ENCODE measurements around the gene KCNQ2. TPM values are rescaled to one million over a fixed set of nuclear protein-coding genes. Genes with fewer than 3 reads are reported as not detected.

The KCNQ2 gene
- total and polyA plus RNA-seq, 10 donors, result 0.13 to 3.5 (median 0.45) TPM; not detected in 2

- no peak overlapping the region for H3K27ac ChIP-seq
Observed at GRCh38 chr20:63421094-63421692, 51.3 kb downstream of the KCNQ2 start.

GRCh38 chr20:63420359-63421093 is 51.9 kb downstream of the KCNQ2 start:
- Histone ChIP-seq H3K36me3 (no peaks in the 10 kb centered on the region), H3K27ac (no peak overlapping the region), H3K4me3 (no peak overlapping the region), H3K27me3 (replicated peaks in 1 of 7) (peaks cover 0 to 91% (median 27%) of the 10 kb centered on the region in 7 donors), H3K4me1 (no peaks in the 10 kb centered on the region), H3K9me3 (no peaks in the 10 kb centered on the region)
- TF ChIP-seq POLR2A (IDR thresholded peaks at IDR 0.05), result no peak
- no peak for TF ChIP-seq CTCF (IDR thresholded peaks at IDR 0.05 in 8 of 11, conservative IDR thresholded peaks at IDR 0.05 in 3 of 11)
- TF ChIP-seq POLR2AphosphoS5 (IDR thresholded peaks at IDR 0.05), result no peak
- intact Hi-C loops (cut with DNase I; ENCODE audit: low total_unique reads), result no loop called here
- 66 to 86% (median 76%) methylated on average over 25 to 34 of the region's 34 CpGs for whole genome bisulfite sequencing, 5 donors
- no peak for DNase-seq

More at GRCh38 chr20:63421094-63421692, 51.3 kb downstream of the KCNQ2 start:
- WGBS, 5 donors, result 70 to 79% (median 77%) methylated on average over 26 to 29 of the region's 29 CpGs
- TF ChIP-seq CTCF (IDR thresholded peaks at IDR 0.05 in 8 of 11, conservative IDR thresholded peaks at IDR 0.05 in 3 of 11) (no peak), POLR2A (IDR thresholded peaks at IDR 0.05) (no peak), POLR2AphosphoS5 (IDR thresholded peaks at IDR 0.05) (no peak)
- intact Hi-C loops (cut with DNase I; ENCODE audit: low total_unique reads), result no loop called here
- DNase-seq, result no peak
- no peaks in the 10 kb centered on the region for H3K9me3 ChIP-seq
- H3K4me3 ChIP-seq, result no peak overlapping the region
- no peaks in the 10 kb centered on the region for H3K36me3 ChIP-seq
- peaks cover 0 to 84% (median 20%) of the 10 kb centered on the region in 7 donors for H3K27me3 ChIP-seq (replicated peaks in 1 of 7)
- H3K4me1 ChIP-seq, result no peaks in the 10 kb centered on the region

DNA sequence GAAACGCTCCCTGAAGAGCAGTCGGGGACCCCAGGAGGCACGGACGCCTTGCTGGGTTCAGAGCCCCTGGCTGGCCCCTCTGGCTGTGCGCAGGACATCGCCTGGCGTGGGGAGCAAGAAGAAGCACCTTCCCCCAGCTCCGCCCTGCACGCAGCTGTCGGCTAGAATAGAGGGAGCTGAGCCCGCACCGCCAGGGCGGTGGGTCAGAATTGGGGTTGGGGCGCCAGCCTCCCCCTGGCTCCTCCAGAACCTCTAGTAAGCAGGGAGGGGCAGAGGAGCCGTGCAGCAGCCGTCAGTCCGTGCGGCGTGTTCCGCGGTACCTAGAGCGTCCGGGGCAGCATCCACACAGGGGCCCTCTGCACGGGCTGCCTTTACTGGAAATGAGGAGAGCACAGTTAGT is 53.2 kb downstream of the KCNQ2 start:
- H3K36me3 ChIP-seq, result no peaks in the 10 kb centered on the region
- peaks cover 0 to 99% (median 29%) of the 10 kb centered on the region in 7 donors for H3K27me3 ChIP-seq (replicated peaks in 1 of 7)
- 85 to 91% (median 89%) methylated on average over 8 to 24 of the region's 24 CpGs for WGBS, 5 donors
- H3K4me3 ChIP-seq, result no peak overlapping the region
- intact Hi-C loops (cut with DNase I; ENCODE audit: low total_unique reads), result no loop called here
- no peaks in the 10 kb centered on the region for H3K9me3 ChIP-seq
- no peak overlapping the region for H3K27ac ChIP-seq
- TF ChIP-seq POLR2A (IDR thresholded peaks at IDR 0.05), result no peak
- TF ChIP-seq POLR2AphosphoS5 (IDR thresholded peaks at IDR 0.05), result no peak
- TF ChIP-seq CTCF (IDR thresholded peaks at IDR 0.05 in 8 of 11, conservative IDR thresholded peaks at IDR 0.05 in 3 of 11), result no peak
- DNase-seq, result no peak
- no peaks in the 10 kb centered on the region for H3K4me1 ChIP-seq

DNA sequence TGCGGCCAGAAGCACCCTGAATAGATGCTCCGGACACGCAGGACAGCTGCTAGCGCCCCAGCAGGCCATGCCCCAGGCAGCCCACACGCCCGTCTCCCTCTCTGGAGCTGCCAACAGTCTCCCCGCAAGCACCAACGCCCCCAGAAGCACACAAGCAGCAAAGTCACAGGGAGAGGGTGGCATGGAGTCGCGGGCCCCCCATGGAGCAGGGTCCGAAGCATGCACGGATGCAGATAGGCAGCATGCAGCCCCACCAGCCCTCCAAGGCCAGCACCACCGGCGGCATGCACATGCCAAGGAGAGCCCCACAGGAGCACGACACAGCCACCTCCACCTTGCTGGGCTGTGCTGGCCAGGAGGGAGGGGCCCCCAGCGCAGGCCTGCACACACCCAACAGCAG is 53.8 kb downstream of the KCNQ2 start:
- Histone ChIP-seq H3K4me3 (no peak overlapping the region), H3K36me3 (no peaks in the 10 kb centered on the region), H3K9me3 (no peaks in the 10 kb centered on the region), H3K27ac (no peak overlapping the region), H3K27me3 (replicated peaks in 1 of 7) (peaks cover 0 to 99% (median 29%) of the 10 kb centered on the region in 7 donors), H3K4me1 (no peaks in the 10 kb centered on the region)
- no peak for DNase-seq
- TF ChIP-seq POLR2A (IDR thresholded peaks at IDR 0.05), result no peak
- no peak for TF ChIP-seq POLR2AphosphoS5 (IDR thresholded peaks at IDR 0.05)
- TF ChIP-seq CTCF (IDR thresholded peaks at IDR 0.05 in 8 of 11, conservative IDR thresholded peaks at IDR 0.05 in 3 of 11), result no peak
- 81 to 89% (median 82%) methylated on average over 9 to 16 of the region's 16 CpGs; no CpG with 5 or more reads in 1 of the 5 donors for WGBS, 5 donors
- intact Hi-C loops (cut with DNase I; ENCODE audit: low total_unique reads), result no loop called here

Measured in spleen (tissue), 11 donors.